ENCODE measurements around the gene FRS3.
"Not testable (repeated sequence)": the region's sequence is repeated elsewhere in the genome, so short reads cannot be mapped to it uniquely, and the experiment has no call there.

The FRS3 gene

DNA sequence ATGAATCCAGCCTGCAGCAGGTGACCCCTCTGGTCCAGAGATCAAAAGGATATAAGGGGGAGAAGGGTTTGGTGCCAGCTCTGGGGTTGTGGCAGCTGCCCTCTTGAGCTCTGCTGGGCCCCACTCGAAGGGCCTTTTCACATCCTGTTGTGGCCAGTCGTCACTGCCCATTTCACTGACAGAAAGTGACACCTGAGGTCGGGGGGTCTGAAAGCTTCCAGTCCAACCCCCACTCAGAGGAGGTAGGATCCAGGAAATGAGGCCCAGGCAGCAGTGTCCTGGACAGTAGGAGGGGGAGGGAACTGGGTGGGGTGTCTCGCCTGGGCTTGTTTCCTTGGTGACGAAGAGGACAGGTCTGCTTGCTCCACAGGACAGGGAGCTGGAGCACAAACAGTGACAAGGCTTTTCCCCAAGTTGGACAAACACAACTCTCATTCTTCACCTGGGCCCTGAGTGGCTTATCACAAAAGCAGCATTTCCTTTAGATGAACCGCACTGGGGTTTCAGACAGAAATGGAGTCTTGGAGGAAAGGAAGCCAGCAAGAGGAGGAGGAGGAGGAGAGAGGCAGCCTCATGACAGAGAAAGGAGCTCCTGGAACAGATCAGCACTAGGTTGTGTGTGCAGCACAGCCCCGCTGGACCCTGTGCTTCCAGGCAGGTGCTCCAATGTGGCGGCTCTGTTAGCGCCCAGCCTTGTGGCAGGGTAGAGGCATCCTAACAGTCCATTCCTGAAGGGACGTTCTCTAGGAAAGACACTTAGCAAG lies 11.0 kb downstream of the FRS3 start:
- DNase-seq (ENCODE audit: low read depth): no peak

DNA sequence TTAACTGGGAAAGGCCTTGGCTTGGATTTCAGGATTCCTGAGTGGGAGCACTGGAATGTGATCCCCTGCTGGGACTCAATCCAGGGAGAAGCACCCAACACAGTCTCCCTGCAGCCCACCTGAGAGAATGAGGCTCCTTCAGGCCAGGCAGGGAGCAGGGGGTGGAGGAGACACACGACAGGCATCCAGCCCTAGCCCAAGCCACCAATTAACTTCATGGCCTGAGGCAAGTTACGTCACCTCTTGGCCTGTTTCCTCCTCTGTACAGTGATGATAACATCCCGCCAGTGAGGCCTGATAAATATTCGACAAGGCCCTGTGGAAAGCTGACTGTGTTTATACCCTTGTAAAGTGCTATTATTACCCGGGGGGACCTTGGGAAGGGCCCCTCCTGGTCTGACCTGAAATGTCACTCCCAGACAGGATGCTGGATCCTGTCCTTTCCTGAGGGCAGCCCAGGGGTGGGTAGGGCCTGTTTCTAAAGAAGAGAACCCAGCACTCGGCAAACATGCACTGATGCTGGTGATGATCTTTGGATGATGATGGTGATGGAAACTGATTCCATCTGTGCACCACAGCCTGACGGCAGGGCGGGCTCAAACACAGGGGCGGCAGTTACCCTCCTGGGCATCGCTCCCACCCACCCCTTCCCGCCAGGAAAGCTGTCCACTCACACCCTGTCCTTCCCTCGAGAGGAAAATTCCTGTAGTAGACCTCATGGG lies 12.4 kb downstream of the FRS3 start:
- DNase-seq (ENCODE audit: low read depth): peak; percentile 75

DNA sequence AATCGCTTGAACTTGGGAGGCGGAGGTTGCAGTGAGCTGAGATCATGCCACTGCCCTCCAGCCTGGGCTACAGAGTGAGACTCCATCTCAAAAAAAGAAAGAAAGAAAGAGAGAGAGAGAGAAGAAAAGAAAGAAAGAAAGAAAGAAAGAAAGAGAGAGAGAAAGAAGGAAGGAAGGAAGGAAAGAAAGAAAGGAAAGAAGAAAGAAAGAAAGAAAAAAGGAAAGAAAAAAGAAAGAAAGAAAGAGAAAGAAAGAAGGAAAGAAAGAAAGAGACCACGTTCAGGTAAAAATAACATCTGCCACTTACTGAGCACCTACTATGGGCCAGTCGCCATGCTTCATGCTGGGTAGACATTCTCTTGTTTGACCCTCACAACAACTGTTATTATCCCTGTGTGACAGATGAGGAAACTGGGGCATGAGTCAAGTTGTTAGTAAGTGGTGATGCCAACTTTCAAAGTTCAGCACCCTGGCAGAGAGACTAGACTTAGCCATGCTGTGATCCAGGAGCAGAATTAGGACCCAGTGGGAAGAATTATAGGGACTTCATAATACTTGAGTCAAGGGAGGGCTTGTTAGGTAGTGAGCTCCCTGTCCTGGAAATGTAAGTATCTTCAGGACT lies 13.5 kb downstream of the FRS3 start:
- DNase-seq (ENCODE audit: low read depth): not testable (repeated sequence)

DNA sequence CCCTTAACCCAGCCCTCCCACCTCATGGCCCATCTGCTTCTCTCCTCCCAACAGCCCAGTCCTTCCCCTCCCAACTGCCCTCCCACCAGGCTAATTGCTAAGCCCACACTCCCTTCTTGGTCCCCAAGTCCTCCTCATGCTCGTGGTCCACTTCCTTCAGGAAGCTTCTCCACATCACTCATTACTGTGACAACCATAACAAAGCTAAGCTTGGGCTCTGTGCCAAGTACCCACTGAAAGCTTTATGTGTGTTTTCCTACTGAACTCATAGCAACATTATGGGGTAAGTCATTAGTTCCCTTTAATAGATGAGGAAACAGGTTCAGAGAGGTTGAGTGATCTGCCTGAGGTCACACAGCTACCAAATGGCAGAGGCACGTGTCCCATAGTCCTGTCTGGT lies 16.2 kb downstream of the FRS3 start:
- no peak for DNase-seq (ENCODE audit: low read depth)

DNA sequence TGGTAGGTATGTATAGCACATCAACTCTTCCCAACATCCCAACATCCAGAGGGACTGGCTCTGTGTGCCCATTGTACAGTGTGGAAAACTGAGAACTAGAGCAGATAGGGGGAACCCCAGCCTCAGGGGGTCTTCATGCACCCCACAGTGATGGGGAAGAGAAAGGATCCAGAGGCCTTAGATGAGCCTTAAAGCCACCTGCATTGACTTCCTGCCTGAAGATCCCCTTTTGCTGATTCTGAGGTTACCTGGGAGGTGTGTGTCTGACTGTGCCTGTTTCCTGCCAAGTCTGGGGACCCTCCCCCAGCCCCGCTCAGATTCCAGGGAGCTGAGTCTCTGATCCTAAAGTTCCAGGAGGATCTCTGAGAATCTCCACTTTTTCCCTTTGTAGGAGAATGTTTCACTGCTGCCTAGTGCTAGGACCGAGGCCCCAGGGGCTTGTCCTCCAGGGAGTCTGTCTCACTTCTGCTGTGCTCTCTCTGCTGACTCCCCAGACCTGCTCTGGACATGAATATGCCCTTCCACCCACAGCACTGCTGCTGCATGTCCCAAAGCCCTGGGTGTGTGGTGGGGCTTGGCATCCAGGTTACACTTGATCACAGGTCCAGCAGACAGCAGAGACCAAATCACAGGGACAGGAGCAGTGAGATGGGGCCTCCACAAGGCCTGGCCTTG lies 19.7 kb downstream of the FRS3 start:
- DNase-seq (ENCODE audit: low read depth): no peak

DNA sequence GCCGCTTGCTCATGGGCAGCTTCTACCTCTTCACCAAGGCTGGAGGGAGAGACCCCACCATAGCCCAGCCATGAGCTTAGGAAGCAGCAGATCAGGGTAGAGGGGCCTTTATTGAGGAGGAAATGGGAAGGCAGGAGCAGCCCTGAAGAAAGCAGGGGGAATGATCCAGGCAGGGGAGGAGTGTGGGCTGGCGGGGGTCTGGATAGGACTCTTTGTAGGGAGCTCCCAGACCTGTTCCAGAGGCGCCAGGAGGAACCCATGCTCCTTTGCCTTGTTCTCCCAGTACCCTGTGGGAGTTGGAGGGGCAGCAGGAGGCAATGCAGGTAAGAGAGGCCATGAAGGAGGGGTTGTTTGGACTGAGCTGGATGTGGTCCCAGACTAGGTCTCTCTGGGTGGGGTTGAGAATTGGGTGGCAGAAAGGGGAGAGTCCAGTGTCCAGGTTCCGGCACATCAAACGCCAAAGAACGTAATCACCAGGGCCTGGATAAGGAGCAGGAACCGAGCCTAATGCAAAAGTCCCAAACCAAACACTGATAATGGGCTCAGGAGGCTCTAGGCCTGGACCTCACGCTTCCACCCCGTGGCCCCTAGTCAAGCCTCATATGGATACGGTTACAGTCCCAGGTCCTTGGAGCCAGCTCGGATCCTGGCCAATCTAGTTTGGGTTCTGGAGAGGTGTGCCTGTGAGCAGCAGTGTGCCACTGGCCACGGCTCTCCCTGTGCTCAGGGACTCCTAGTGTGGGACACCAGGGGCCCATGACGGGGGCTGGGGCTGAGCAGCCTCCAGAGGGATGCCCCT lies 20.4 kb downstream of the FRS3 start:
- no peak for DNase-seq (ENCODE audit: low read depth)

DNA sequence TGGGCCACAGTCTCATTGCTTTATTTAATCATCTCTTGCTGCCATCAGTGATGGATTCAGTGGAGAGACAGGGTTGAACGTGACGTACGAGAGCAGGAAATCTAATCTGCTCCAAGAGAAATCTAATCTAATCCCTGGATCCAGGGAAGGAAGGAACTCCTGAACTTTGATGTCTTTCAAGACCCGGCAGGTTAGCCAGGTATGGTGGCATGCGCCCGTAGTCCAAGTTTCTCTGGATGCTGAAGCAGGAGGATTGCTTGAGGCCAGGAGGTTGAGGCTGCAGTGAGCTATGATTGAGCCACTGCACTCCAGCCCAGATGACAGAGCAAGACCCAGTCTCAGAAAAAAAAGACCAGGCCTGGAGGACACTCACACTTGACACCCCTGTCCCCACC lies 21.1 kb downstream of the FRS3 start:
- DNase-seq (ENCODE audit: low read depth): no peak

DNA sequence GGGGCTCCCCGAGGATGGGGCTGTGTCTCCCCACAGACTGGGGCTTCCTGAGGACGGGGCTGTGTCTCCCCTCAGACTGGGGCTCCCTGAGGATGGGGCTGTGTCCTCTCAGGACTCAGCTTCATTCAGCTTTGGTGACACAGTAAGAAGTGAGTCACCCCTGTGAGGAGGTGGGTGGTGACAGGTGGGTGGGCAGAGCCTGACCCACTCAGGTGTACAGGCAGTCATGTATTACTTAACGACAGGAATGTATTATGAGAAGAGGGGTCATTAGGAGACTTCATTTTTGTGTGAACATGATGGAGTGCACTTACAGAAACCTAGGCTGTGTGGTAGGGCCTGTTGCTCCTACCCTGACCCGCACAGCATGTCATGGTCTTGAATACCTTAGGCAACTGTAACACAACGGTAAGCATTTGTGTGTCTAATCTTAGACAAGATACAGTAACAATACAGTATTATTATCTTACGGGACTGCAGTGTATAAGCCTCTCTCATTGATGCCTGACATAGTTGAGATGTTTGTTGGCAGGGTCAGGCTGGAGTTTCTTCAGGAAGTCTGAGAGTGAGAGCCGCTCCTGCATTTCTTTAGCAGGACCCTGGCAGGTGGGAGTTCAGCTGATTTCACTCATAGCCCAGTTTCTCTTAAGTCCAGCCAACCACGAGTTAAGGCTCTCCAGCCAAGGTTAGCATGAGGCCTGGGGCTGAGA lies 21.6 kb downstream of the FRS3 start:
- DNase-seq (ENCODE audit: low read depth): no peak

- no peak for DNase-seq (ENCODE audit: low read depth)
Measured at GRCh38 chr6:41757271-41757670, 22.4 kb downstream of the FRS3 start.

DNA sequence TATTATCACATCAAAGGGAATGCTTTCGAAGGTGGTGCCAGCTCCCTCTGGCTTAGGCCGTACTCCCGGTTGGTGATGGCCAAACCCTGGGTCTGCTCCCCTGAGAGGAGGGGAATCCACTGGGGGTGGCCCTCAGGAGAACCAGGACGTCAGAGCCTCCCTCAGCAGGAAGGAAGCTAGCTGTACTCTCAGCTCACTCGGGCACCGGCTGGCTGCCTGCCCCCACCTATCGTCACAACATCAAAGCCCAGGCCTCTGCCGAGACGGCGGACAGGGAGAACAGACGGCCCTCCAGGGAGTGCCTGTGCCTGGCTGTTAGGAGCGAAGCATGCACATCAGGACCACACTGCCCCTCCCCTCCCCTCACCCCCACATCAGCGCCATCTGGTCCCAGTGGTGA lies 23.3 kb downstream of the FRS3 start:
- no peak for DNase-seq (ENCODE audit: low read depth)

- DNase-seq (ENCODE audit: low read depth): no peak
Measured at GRCh38 chr6:41755895-41756294, 23.8 kb downstream of the FRS3 start.

DNA sequence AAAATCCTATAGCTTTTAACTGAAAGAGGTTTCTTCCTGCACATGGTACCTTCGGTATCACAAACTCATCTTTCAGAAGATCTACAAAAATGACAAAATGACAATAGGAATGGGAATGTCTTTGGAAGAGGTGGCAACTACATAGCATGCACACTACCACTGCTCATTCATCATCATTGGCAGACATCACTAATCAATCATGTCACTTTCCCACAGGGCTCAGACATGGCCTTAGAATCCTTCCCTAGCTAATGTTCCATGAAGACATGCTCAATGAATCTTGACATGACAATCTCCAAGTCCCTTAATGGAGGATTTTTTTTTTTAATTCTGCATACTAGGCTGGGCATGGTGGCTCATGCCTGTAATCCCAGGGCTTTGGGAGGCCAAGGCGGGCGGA lies 29.3 kb downstream of the FRS3 start:
- no peak for DNase-seq (ENCODE audit: low read depth)

GRCh38 chr6:41748542-41748941 lies 31.2 kb downstream of the FRS3 start:
- DNase-seq (ENCODE audit: low read depth): no peak

GRCh38 chr6:41748102-41748477 lies 31.6 kb downstream of the FRS3 start:
- no peak for DNase-seq (ENCODE audit: low read depth)

GRCh38 chr6:41747256-41748101 lies 32.2 kb downstream of the FRS3 start, which contains the start of gene PGC:
Gene PGC, minus strand, starts transcription at chr6:41747397. Its CDS starts 63 bp downstream, at chr6:41747334.
- no peak for DNase-seq (ENCODE audit: low read depth)

DNA sequence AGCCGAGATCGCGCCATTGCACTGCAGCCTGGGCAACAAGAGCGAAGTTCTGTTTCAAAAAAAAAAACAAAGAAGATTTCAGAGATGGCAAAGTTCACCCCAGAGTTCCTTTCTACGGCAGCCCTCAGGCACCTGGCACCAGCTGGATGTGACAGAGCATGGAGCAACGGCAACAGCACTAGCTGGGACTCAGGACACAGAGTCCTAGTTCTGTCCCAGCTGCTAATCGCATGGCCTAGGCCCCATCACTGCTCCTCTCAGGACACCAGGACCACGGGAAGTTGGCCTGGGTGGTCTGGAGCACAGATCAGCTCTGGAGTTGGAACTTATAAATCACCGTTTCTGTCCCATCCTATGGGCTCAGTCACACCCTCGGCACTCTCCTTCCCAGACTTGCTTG lies 33.6 kb downstream of the FRS3 start:
- DNase-seq (ENCODE audit: low read depth): no peak

DNA sequence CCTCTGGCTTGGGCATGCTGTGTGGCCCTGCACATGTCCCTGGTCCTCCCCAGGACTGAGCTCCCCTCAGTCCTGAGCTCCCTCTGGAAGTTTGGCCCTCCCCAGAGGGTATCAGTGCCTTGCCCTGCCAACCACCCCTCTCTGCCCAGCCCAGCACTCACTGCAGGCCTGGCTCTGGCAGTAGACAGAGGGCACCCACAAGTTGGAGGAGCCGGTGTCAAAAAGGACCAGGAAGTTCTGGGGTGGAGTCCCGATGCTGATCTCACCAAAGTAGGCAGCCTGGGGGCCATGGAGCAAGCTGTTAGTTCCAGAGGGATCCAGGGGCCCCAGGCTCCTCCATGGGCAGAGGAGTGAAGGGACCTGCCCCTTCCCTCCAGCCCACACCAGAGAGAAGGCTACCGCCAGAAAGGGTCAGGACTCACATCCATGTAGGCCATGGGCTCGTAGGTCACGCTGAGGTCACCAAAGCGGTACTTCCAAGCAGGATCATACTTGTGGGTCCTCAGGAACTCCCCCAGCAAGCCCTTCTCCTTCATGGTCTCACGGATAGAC lies 35.4 kb downstream of the FRS3 start:
- no peak for DNase-seq (ENCODE audit: low read depth)

DNA sequence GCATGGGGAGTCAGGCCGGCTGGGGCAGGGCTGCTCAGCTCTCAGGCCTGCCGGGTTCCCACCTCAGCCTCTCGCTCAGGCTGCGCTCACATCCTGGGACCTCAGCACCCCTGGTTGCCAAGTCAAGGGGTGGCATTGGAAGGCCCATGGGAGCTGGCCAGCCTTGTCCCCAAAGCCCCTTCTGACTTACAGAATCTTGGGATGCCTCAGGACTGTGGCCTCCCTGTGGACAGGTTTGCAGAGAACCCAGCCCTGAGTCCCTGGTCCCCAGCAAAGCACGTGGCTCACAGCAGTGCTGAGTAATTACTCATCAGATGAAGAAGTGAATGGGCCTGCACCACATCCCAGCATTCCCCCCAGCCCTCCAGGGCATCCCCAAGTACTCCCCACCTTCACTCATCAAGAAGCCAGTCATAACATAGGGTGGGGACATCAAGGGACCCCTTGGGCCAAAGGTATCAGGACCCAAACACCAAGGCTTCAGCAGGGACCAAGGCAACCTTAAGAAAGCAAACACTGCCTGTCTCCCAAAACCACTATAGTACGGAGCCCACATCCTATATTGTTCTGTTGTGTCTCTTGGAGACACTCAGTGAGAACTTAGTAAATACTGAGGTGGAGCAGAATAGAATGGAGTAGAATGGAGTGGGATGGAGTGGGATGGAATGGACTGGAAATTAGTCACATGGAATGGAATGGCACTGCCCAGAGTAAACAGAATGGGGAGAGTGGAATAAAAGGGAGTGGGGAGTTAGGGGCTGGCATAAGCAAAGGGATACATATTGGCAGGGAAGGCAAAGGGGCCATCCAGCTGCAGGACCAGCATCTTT lies 36.1 kb downstream of the FRS3 start:
- no peak for DNase-seq (ENCODE audit: low read depth)

Measured in fibroblast of gingiva (primary cell).